ENCODE results near the gene CHST2.

Gene CHST2

GRCh38 chr3:143147707-143148106 is 28.1 kb downstream of the CHST2 start:
- ChIA-PET CTCF (interaction anchor here (0.7 to 1.3 kb wide), 2 partner anchors 12 to 333 kb away, joined by 3 to 4 read pairs; no protein-coding TSS in a partner anchor), POLR2A (no interaction called here)
- H3K4me3 ChIP-seq (ENCODE audit: low read depth, low read length): no peak overlapping the region
- no peak for DNase-seq (ENCODE audit: low read depth, low spot score)
- no peak for TF ChIP-seq CTCF (IDR thresholded peaks at IDR 0.05; ENCODE audit: insufficient read depth, low read length, missing control alignments)

GRCh38 chr3:143150071-143150470 is 30.5 kb downstream of the CHST2 start:
- CTCF ChIA-PET: no interaction called here
- TF ChIP-seq CTCF (IDR thresholded peaks at IDR 0.05; ENCODE audit: insufficient read depth, low read length, missing control alignments): no peak
- POLR2A ChIA-PET: interaction anchor here (1.2 kb wide), 1 partner anchor 22 kb away, joined by 3 read pairs; no protein-coding TSS in a partner anchor
- H3K4me3 ChIP-seq (ENCODE audit: low read depth, low read length): no peak overlapping the region
- no peak for DNase-seq (ENCODE audit: low read depth, low spot score)

- no peak for TF ChIP-seq CTCF (IDR thresholded peaks at IDR 0.05; ENCODE audit: insufficient read depth, low read length, missing control alignments)
- ChIA-PET POLR2A (no interaction called here), CTCF (no interaction called here)
- H3K4me3 ChIP-seq (ENCODE audit: low read depth, low read length): no peak overlapping the region
- no peak for DNase-seq (ENCODE audit: low read depth, low spot score)
These were observed 31.6 kb downstream of the CHST2 start for GRCh38 chr3:143151004-143151731.

GRCh38 chr3:143152043-143152442 is 32.5 kb downstream of the CHST2 start:
- no peak for DNase-seq (ENCODE audit: low read depth, low spot score)
- POLR2A ChIA-PET: no interaction called here
- CTCF ChIA-PET: interaction anchor here (1.0 kb wide), 1 partner anchor 19 kb away, joined by 3 read pairs; no protein-coding TSS in a partner anchor
- no peak for TF ChIP-seq CTCF (IDR thresholded peaks at IDR 0.05; ENCODE audit: insufficient read depth, low read length, missing control alignments)
- H3K4me3 ChIP-seq (ENCODE audit: low read depth, low read length): no peak overlapping the region

GRCh38 chr3:143155756-143156155 is 36.2 kb downstream of the CHST2 start:
- TF ChIP-seq CTCF (IDR thresholded peaks at IDR 0.05; ENCODE audit: insufficient read depth, low read length, missing control alignments): no peak
- no peak for DNase-seq (ENCODE audit: low read depth, low spot score)
- H3K4me3 ChIP-seq (ENCODE audit: low read depth, low read length): no peak overlapping the region
- POLR2A ChIA-PET: no interaction called here
- CTCF ChIA-PET: interaction anchor here (1.1 kb wide), 1 partner anchor 35 kb away, joined by 3 read pairs; no protein-coding TSS in a partner anchor

- no peak for TF ChIP-seq CTCF (IDR thresholded peaks at IDR 0.05; ENCODE audit: insufficient read depth, low read length, missing control alignments)
- ChIA-PET CTCF (no interaction called here), POLR2A (no interaction called here)
- DNase-seq (ENCODE audit: low read depth, low spot score): peak; percentile 36
- H3K4me3 ChIP-seq (ENCODE audit: low read depth, low read length): no peak overlapping the region
These were observed 38.7 kb downstream of the CHST2 start for GRCh38 chr3:143158014-143158988.
